HG02678 (cell line): ENCODE data around the gene DTNBP1.

Source experiments
- ATAC-seq: cut with Tn5 transposase; IDR thresholded peaks from one replicate; pipeline ENCODE4 v1.9.1; 2021; ENCODE audit warnings: mild to moderate bottlenecking, moderate library complexity; ENCODE audit not compliant: unreplicated experiment

The DTNBP1 gene

GRCh38 chr6:15594512-15595259 lies 68.1 kb downstream of the DTNBP1 start:
- no peak for ATAC-seq

- no peak for ATAC-seq
Observed at GRCh38 chr6:15593798-15594197, 69.0 kb downstream of the DTNBP1 start.

- ATAC-seq = no peak
Observed at GRCh38 chr6:15592610-15593009, 70.2 kb downstream of the DTNBP1 start.

- ATAC-seq = no peak
Observed at GRCh38 chr6:15588971-15589634, 73.7 kb downstream of the DTNBP1 start.

GRCh38 chr6:15586503-15586902 lies 76.3 kb downstream of the DTNBP1 start:
- ATAC-seq = no peak

- no peak for ATAC-seq
Observed at GRCh38 chr6:15585760-15586214, 77.0 kb downstream of the DTNBP1 start.

- ATAC-seq = no peak
Observed at GRCh38 chr6:15582499-15582898, 80.3 kb downstream of the DTNBP1 start.

- no peak for ATAC-seq
Observed at GRCh38 chr6:15581751-15582150, 81.1 kb downstream of the DTNBP1 start.

GRCh38 chr6:15580326-15580725 lies 82.5 kb downstream of the DTNBP1 start:
- ATAC-seq = no peak

- no peak for ATAC-seq
Observed at GRCh38 chr6:15578716-15579391, 84.0 kb downstream of the DTNBP1 start.

- ATAC-seq = no peak
Observed at GRCh38 chr6:15577550-15578171, 85.2 kb downstream of the DTNBP1 start.

GRCh38 chr6:15577106-15577505 lies 85.7 kb downstream of the DTNBP1 start:
- no peak for ATAC-seq

GRCh38 chr6:15575357-15576033 lies 87.3 kb downstream of the DTNBP1 start:
- ATAC-seq = no peak

GRCh38 chr6:15574486-15574885 lies 88.3 kb downstream of the DTNBP1 start:
- no peak for ATAC-seq

- no peak for ATAC-seq
Observed at GRCh38 chr6:15574023-15574422, 88.8 kb downstream of the DTNBP1 start.

GRCh38 chr6:15573384-15573783 lies 89.4 kb downstream of the DTNBP1 start:
- ATAC-seq = no peak

- no peak for ATAC-seq
Observed at GRCh38 chr6:15572296-15573016, 90.4 kb downstream of the DTNBP1 start.

- ATAC-seq = no peak
Observed at GRCh38 chr6:15570171-15570570, 92.7 kb downstream of the DTNBP1 start.

- no peak for ATAC-seq
Observed at GRCh38 chr6:15569035-15569995, 93.5 kb downstream of the DTNBP1 start.
